HG02885 (cell line): ENCODE results near the gene PLA2G2D.

Experiments
- ATAC-seq: cut with Tn5 transposase; IDR thresholded peaks from one replicate; pipeline ENCODE4 v1.9.1; 2021; ENCODE audit warnings: mild to moderate bottlenecking; ENCODE audit not compliant: unreplicated experiment, poor library complexity

PLA2G2D gene

DNA sequence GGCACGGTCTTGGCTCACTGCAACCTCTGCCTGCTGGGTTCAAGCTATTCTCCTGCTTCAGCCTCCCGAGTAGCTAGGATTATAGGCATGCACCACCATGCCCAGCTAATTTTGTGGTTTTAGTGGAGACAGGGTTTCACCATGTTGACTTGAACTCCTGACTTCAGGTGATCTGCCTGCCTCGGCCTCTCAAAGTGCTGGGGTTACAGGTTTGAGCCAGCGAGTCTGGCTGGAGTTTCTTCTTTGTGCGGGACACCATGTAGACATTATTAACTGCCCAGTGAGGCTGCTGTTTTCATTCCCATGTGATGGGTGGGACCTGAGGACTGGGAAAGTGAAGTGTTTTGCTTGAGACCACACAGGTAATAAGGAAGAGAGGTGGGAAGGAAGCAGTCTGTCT lies 26.0 kb downstream of the PLA2G2D start:
- ATAC-seq = no peak

- ATAC-seq = no peak
Measured at GRCh38 chr1:20090641-20091040, 28.7 kb downstream of the PLA2G2D start.

- no peak for ATAC-seq
Measured at GRCh38 chr1:20090119-20090518, 29.2 kb downstream of the PLA2G2D start.

GRCh38 chr1:20089328-20090077 lies 29.8 kb downstream of the PLA2G2D start:
- no peak for ATAC-seq

DNA sequence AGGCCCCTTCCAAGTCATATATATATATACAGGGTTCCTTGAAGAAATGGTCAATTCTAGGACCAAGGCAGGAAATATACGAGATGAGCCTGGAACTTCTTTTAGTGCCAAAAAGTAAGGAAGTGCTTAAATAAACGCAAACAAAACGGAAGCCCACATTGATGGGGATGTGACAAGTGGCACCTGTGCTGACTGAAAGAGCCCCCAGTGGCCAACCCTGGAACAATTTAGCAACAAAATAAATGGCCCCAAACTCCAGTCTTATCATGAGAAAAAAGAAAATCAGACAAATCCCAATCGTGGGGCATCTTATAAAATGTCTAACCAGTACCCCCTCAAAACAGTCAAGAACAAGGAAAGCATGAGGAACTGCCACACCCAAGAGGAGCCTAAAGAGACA lies 31.7 kb downstream of the PLA2G2D start:
- no peak for ATAC-seq

DNA sequence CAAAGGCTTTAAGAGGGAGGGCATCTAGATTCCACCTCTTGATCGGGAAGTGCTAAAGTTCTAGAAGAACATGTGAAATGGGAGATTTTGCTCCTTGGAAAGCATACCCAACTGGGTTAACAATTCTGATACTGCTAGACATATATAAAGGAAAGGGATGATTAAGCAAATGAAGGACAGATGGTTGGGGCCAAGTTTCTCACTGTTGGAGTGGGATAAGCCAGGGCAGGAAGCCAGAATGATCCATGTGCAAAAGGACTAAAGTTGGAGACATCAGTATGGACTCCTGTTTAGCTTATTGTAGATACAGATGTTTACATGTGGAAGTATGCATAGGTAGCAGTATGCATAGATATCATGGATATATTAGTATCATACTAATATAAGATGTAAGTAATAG lies 32.5 kb downstream of the PLA2G2D start:
- no peak for ATAC-seq

DNA sequence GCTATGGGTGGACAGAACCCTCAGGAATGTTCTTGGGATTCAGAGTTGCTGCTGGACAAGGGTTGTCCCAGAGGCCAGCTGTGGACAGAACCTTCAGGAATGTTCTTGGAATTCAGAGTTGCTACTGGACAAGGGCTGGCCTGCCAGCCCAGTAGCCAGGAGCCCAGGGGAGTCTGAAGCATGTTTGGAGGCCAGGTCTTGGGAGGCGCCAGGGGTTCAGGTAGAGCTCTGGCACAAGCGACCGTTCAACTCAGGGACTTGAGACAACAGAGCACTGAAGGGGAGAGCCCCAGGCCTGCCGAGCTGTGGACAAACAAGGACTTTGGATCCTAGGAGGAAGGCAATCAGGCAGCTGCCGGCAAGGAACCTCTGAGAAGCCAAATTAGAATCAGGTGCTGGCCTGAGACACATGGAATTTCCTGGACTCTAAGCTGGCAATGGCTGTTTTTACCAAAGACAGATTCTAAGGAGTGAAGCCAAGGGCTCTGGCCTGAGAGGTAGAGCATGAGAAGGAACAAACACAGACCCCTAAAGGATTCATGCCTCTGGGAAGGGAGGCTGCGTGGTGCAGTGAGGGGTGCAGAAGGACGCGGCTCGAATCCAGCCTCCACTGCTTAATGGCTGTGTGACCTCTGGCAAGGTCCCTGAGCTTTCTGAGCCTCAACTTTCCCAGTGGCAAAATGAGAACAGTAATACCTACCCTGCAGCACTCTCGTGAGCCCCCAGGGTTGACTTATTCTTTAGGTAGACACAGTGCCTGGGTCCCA lies 36.0 kb downstream of the PLA2G2D start:
- no peak for ATAC-seq

GRCh38 chr1:20082772-20083171 lies 36.6 kb downstream of the PLA2G2D start:
- ATAC-seq = no peak

- no peak for ATAC-seq
Measured at GRCh38 chr1:20081353-20081810, 38.0 kb downstream of the PLA2G2D start.

DNA sequence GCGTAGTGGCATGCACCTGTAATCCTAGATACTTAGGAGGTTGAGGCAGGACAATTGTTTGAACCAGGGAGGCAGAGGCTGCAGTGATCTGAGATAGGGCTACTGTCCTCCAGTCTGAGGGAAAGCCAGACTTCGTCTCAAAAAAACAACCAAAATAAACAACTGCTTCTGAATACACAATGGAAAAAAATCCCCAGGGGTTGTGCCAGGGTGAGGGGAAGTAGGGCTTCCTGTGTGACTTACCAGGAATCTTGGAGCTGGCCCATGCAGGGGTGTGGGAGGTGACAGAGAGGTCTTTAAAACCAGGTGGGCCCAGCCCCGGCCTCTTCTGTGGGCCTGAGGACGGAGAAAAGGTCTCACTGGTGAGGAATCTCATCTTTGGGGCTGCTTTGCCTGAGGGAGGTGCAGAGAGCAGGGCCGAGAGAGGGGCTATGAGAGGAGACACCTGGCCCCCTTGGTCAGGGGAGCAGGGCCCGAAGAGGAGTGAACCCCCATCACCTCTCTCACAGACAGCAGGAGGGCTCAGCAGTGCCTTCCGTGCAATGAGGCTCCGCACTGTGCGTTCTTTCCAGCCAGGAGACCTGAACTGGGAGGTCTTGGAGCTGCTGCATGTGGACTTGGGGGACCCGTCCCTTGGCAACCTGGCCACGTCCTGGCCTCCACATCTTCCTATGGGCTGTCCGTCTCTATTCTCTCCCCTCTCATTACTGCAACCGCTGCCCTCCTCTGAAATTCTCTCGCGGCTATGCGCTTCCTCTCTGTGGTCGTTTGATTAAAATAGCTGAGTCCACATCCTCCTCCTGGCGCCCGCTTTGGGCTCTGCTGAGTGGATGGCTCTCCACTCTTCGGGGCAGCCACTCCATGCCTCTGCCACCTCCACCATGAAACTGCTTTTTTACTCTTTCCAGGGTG lies 38.6 kb downstream of the PLA2G2D start:
- no peak for ATAC-seq

GRCh38 chr1:20079661-20080305 lies 39.6 kb downstream of the PLA2G2D start:
- ATAC-seq = no peak

GRCh38 chr1:20078711-20079110 lies 40.6 kb downstream of the PLA2G2D start:
- no peak for ATAC-seq

DNA sequence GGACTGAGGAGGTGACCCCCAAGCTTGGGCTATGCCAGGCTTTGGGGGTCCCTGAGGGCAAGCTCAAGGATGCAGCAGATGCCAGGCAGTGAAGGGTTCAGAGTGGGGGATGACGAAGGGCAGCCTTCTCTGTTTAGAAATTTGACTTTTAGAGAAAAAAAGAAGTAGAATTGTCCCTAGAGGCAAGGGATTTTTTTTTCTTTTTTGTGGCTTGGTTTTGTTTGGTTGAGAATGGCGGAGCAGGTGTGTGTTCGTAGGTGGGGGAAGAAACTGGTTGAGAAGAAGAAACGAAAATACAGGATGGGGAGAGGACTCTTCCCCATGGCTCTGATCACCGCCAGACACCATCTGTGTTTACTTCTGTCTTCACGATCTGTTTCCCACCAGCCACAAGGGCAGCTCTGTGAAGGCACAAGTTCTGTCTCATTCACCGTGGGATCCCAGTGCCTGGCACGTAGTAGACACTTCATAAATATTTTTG lies 41.1 kb downstream of the PLA2G2D start:
- ATAC-seq = no peak

DNA sequence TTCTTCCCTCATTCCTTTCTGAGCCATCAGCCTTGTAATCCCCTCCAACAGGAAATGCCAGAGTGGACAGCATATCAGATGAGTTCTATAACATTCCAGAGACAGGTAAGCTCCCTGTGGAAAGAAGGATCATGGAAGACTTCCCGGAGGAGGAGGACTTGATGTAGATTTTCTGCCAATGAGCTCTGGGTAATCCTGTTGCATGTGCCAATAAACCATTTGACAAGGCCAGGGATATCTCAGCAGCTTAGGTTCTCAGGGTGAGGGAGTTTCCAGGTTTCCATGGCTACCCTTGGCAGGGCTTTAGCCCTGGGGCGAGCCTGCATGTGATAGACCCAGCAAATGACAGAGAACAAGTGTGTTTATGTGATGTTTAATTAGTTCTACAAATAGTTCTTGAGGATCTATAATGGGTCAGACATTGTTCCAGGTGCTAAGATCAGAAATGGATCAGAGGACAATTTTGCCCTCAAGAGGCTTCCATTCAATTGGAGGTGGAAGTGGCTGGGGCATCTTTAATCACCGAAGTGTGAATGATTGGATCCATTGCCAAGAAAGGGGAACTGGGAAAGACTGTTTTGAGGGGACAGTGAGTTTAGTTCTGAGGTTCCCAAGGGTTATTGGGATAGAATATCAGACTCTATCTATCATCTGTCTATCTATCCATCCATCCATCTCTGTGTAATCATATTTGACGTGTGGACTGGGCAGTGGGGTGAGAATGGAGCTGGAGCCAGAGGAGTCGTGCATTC lies 42.5 kb downstream of the PLA2G2D start:
- ATAC-seq = no peak

DNA sequence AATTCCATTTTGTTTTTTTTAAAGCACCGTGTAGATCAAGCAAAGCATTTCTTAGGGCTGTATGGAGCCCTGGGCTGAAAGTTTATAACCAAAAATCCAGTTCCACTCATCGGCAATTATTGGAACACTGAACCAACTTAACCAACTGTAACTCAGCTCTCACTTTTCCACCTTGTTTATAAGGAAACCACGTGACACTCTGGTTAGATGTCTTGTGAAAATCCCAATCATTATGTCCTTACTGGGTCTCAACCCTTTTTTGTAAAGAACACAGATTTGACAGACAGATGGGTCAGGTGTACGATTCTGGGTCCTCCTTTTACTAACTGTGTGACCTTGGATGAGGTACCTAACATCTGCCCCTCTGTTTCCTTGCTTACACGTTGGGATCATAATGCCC lies 43.1 kb downstream of the PLA2G2D start:
- ATAC-seq = no peak

DNA sequence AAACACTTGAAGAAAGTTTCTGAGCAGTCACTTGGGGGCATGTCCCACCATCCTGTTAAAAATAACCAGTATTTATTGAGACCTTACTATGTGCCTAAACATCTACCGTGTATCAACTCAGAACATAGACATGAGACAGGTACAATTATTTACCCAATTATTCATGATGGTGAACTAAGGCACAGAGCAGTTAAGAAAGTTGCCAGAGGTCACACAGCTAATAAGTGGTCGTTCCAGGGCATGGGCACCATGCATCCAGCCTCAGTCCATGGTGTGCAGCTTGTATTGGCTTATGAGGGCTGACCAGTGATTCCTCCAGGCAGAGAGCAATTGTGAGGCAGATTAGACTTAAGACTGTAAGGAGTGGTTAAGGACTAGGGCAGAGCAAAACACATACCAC lies 44.0 kb downstream of the PLA2G2D start:
- ATAC-seq = no peak

GRCh38 chr1:20074725-20075171 lies 44.6 kb downstream of the PLA2G2D start:
- ATAC-seq = no peak

- no peak for ATAC-seq
Measured at GRCh38 chr1:20074055-20074724, 45.1 kb downstream of the PLA2G2D start.

- ATAC-seq = no peak
Measured at GRCh38 chr1:20073256-20073655, 46.1 kb downstream of the PLA2G2D start.
